Anterior cingulate cortex (tissue), 58 donors: ENCODE data around the gene ATL1.

ENCODE experiments used
- DNase-seq, 58 donors: peaks; one replicate each; lab custom pipeline; 2025; lab: John Stamatoyannopoulos, UW

Gene ATL1

GRCh38 chr14:50559990-50560930, at the start of gene ATL1:
Gene ATL1, plus strand, starts transcription at chr14:50560145. Its CDS starts 121 bp downstream, at chr14:50560266.
- peak in 57 of 58 donors; percentile 40 to 92 (median 77) for DNase-seq

GRCh38 chr14:50510157-50510556, 49.8 kb upstream of the ATL1 start:
- DNase-seq = peak in 3 of 58 donors; percentile 8 to 16 (median 9)

GRCh38 chr14:50512463-50512862, 47.5 kb upstream of the ATL1 start:
- DNase-seq = peak in 1 of 58 donors; percentile 41

- DNase-seq = no peak
These were observed 43.9 kb upstream of the ATL1 start for GRCh38 chr14:50516091-50516490.

- DNase-seq = peak in 1 of 58 donors; percentile 19
These were observed 38.8 kb upstream of the ATL1 start for GRCh38 chr14:50520947-50521815.

- DNase-seq = no peak
These were observed 38.0 kb upstream of the ATL1 start for GRCh38 chr14:50521912-50522341.

- no peak for DNase-seq
These were observed 36.5 kb upstream of the ATL1 start for GRCh38 chr14:50523271-50524041.

- DNase-seq = no peak
These were observed 35.9 kb upstream of the ATL1 start for GRCh38 chr14:50524060-50524459.

- no peak for DNase-seq
These were observed 35.0 kb upstream of the ATL1 start for GRCh38 chr14:50524731-50525515.

- DNase-seq = no peak
These were observed 31.9 kb upstream of the ATL1 start for GRCh38 chr14:50528000-50528399.

GRCh38 chr14:50529288-50530179, 30.4 kb upstream of the ATL1 start:
- no peak for DNase-seq

- DNase-seq = no peak
These were observed 29.6 kb upstream of the ATL1 start for GRCh38 chr14:50530358-50530757.

- DNase-seq = no peak
These were observed 29.1 kb upstream of the ATL1 start for GRCh38 chr14:50530794-50531365.

GRCh38 chr14:50531595-50532501, 28.1 kb upstream of the ATL1 start:
- DNase-seq = peak in 43 of 58 donors; percentile 15 to 75 (median 47)

GRCh38 chr14:50532502-50533240, 27.3 kb upstream of the ATL1 start, which contains the start of gene MAP4K5:
Gene MAP4K5, minus strand, starts transcription at chr14:50532569. Its CDS starts 520 bp downstream, at chr14:50532049.
- DNase-seq = peak; percentile 36 to 94 (median 86)

- DNase-seq = no peak
These were observed 26.7 kb upstream of the ATL1 start for GRCh38 chr14:50533241-50533705.
